Fibroblast of peridontal ligament (primary cell): Measurements from ENCODE around the gene ISM1.

ENCODE experiments used
- DNase-seq: peaks from one replicate; pipeline ENCODE4 v3.0.0-alpha.2; 2010; ENCODE audit errors: extremely low read depth

The ISM1 gene

DNA sequence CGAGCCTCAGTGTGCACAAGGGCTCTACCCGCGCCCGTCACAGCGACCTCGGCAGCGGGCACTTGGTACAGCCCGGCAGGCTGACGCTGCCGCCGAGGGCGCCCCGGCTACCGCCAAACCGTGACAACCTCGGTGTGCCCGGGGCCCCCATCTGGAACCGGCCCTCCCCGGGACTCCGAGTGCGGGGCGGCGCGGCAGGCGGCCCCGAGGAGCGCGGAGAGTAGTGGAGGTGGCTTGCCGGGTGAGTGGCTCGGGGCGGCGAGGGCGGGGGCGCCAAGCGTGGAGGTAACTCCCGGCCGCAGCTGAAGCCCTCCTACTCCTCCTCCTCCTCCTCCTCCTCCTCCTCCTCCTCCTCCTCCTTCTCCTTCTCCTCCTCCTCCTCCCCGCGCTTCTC, at the start of gene ISM1:
Gene ISM1 (plus strand): TSS at position 371 of the 394 bp plus-strand sequence. CDS start 503 bp downstream, outside the sequence.
- no peak for DNase-seq

GRCh38 chr20:13173201-13173600, 47.9 kb upstream of the ISM1 start:
- no peak for DNase-seq

DNA sequence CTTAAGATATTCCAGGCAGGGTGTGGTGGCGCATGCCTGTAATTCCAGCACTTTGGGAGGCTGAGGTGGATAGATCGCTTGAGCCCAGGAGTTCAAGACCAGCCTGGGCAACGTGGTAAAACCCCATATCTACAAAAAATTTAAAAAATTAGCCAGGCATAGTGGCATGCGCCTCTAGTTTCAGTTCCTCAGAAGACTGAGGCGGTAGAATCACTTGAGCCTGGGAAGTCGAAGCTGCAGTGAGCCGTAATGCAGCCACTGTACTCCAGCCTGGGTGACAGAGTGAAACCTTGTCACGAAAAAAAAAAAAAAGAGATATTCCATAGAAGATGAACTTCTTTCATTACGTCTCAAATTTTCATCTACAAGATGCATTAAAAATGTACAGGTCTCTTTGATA, 46.7 kb upstream of the ISM1 start:
- DNase-seq = no peak

- no peak for DNase-seq
Measured at GRCh38 chr20:13180986-13181889, 39.8 kb upstream of the ISM1 start.

- DNase-seq = no peak
Measured at GRCh38 chr20:13183005-13183404, 38.1 kb upstream of the ISM1 start.

- no peak for DNase-seq
Measured at GRCh38 chr20:13186043-13186774, 34.9 kb upstream of the ISM1 start.

GRCh38 chr20:13187899-13188298, 33.2 kb upstream of the ISM1 start:
- no peak for DNase-seq

DNA sequence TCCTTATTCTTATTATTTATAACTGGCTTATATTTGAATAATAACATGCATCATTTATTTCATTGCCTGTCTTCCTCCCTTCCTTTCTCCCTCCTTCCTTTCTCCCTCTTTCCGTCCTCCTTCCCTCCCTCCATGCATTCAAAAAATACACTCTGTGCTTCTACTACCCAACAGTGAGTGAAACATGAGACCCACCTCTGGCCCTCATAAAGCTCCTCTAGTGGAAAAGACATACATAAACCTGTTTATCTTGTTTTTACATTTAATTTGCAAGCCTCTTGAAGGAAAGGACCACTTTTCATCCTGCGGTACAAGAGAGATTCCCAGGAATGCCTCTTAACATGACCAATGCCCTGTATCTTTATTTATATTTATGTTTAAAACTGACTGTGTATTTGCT, 21.8 kb upstream of the ISM1 start:
- DNase-seq = no peak

DNA sequence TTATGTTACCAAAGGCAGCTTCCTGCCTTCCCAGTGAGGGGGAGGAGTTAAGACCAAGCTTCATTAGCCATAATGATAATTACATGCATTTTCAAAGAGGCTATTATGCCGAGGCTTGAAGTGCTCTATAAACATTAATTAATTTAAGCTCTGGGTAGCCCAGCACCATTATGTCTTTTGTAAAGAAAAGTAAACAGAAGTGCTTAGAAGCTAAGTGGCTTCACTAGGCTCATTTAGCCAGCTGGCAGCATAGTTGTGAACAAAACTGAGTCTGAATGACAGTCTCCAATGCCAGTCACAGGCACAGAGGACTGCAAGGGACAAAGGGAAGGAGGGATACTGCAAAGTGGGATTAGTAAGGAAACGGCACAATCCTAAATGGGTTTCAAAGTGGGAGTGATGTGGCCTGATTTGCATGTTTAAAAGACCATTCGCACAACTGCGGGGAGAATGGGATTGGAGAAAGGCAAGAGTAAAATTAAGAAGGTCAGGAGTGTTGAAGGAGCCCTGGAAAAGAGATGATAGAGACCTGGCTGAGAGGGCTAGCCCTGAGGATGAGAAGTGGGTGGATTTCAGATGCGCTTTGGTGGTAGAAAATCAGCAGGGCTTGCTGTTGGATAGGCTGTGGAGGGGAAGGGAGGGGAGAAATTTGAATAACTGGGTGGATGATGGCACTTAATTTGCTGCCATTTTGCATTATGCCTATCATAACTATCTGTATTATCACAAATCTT, 20.1 kb upstream of the ISM1 start:
- no peak for DNase-seq

DNA sequence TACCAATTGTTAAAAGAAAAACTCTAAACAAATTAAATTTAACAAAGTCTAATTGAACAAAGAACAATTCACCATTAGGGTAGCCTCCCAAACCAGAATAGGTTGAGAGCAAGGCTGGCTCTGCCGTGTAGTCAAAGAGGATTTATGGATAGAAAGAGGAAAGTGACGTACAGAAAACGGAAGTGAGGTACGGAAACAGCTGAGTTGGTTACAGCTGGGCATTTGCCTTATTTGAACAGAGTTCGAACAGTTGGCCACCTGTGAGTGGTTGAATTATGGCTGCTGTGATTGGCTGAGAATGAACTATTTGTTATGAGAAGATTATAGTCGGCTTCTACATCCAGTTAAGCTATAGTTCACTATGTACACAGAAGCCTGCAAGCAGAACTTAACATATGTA, 18.5 kb upstream of the ISM1 start:
- no peak for DNase-seq

- no peak for DNase-seq
Measured at GRCh38 chr20:13205425-13205824, 15.6 kb upstream of the ISM1 start.

DNA sequence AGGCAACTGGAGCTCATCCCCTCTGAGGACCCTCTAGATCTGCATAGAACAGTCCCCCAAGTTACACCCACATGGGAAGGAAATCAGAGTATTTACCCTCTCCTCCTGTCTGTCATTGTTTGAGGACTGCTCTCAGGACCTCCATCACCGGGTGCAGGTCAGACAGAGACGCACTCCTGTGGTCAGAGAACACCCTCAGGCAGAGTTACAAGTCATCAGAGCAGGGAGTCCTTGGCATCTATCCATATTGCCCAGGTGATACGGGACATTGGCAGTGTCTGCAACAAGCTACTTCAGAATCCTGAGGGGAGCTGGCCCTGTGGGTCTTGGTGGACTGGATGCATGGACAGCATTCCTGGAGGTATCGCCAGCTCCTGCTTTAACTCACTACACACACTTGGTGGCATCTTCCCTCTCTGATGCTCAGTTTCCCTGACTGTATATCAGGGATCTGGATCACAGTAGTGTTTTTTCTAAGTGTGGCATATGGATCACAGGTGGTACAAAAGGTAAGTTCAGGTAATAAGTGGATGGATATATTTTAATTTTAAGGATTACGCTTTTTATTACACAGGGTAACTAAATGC, 15.1 kb upstream of the ISM1 start:
- no peak for DNase-seq

- DNase-seq = no peak
Measured at GRCh38 chr20:13207016-13207415, 14.1 kb upstream of the ISM1 start.

DNA sequence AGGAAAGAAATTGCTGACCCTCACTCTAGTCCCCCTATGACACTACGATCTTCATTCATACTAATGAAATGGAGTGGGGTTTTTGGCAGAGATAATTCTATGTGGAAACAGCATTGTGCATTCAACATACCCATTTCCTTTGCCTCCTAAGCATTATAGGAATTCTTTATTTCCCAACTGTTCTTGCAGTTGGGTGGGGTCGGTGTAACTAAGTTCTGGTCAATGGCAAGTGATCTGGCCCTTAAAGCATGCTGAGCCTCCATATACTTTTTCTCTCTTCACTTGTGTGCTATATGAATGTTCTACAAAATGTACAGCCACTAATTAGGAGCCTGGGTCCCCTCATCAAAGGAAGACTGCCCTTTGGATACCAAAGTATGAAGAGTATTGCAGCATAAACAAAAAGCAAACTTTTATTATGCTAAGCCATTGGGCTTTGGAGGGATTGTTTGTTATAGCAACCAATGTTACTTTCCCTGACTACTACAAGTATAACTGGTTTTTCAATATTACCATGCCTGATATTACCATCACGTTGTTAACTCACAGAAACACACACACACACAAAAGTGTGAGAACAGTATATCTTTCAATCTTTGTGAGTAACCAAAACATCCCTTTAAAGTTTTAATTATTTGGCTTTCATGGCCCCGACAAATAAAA, 9.0 kb upstream of the ISM1 start:
- DNase-seq = no peak

DNA sequence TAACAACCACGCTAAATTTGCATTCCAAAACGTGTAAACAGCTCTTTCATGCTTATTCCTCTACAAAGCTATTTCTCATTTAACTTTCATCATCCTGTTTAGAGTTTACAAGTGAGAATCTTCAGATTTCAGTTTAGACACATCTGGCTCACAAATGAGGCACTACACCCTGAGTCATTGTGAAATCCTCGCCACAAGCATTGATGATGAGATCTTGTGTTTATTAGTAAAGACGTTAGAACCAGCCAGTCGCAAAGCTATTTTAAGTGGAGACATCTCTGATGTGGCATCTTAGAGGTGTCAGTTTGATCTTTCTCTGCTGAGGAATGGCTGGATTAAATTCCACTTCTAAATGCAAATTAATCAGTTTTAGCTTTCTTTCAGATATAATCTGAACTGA, 8.3 kb upstream of the ISM1 start:
- DNase-seq = peak; percentile 37

- DNase-seq = no peak
Measured at GRCh38 chr20:13213335-13213734, 7.7 kb upstream of the ISM1 start.

- DNase-seq = no peak
Measured at GRCh38 chr20:13216533-13216932, 4.5 kb upstream of the ISM1 start.

DNA sequence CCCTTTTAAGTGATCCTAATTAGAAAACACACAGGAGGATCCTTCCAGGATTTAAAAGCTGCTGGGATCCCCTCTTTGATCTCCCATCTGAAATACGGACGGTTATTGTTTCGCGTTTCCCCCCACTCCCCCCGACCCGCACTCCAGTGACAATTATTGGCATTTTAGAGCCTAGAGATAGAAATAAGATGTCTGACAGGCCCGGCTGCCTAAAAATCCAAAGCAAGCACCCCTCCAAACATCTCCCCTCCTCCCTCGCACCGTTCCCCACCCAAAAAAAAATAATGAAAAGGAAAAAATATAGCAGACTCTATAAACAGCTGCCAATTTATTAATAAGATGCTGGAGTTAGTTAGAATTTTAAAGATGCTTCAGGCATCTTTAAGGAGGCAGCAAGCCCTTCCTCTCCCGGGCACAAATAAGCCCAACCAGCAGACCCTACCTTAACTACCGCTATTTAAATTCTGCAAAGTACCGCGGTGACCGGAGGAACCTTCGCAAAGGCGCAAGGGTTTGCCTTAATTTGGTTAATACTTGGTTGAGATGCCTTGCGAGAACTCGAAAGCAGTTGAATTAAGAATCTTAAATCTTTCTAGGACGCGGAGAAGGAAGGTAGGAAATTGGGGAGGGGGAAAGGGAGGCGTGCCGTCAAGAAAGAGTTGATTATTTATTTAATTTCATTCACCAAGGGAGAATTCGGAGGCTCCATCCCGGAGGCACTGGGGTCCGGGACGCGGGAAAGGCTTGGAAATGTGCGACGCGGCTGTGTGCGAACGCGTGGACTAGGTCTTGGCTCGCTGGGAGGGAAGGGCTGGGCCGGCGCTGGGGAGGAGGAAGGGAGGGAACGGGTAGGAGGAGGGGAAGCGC, 1.5 kb upstream of the ISM1 start:
- no peak for DNase-seq

- DNase-seq = peak; percentile 9
Measured at GRCh38 chr20:13220194-13220903, 725 bp upstream of the ISM1 start.

- no peak for DNase-seq
Measured at GRCh38 chr20:13221313-13221672, 219 bp downstream of the ISM1 start.
